ENCODE measurements around the gene CDC42BPA.

DNA sequence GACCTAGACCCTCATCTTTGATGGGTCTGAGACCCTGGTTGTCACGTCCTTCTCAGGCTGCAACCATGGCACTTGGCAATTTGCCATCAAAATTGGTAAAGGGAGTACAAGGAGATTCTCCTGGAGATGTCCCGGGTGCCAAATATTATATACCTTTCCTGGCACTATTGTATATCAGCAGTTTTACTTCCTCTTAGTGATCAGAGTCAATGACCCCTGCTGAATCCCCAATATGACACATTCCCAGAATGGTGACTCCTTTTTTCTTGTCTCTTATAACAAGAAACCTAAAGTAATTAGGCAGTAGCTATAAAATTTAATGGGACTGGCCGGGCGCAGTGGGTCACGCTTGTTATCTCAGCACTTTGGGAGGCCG is 39.6 kb upstream of the CDC42BPA start:
- TF ChIP-seq MXI1 (conservative IDR thresholded peaks at IDR 0.05; ENCODE audit: poor library complexity, severe bottlenecking): no peak
- TF ChIP-seq, protein P1, sequence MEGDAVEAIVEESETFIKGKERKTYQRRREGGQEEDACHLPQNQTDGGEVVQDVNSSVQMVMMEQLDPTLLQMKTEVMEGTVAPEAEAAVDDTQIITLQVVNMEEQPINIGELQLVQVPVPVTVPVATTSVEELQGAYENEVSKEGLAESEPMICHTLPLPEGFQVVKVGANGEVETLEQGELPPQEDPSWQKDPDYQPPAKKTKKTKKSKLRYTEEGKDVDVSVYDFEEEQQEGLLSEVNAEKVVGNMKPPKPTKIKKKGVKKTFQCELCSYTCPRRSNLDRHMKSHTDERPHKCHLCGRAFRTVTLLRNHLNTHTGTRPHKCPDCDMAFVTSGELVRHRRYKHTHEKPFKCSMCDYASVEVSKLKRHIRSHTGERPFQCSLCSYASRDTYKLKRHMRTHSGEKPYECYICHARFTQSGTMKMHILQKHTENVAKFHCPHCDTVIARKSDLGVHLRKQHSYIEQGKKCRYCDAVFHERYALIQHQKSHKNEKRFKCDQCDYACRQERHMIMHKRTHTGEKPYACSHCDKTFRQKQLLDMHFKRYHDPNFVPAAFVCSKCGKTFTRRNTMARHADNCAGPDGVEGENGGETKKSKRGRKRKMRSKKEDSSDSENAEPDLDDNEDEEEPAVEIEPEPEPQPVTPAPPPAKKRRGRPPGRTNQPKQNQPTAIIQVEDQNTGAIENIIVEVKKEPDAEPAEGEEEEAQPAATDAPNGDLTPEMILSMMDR (IDR thresholded peaks at IDR 0.05; ENCODE audit: poor library complexity, severe bottlenecking): no peak
